Colon (tissue), 2 donors: ENCODE results near the gene PRSS1.
"Not testable (repeated sequence)": the region's sequence is repeated elsewhere in the genome, so short reads cannot be mapped to it uniquely, and the experiment has no call there.

ENCODE experiments used
- FAIRE-seq: peaks from 2 replicates; lab custom pipeline; 2012; peaks lifted over from hg19 to GRCh38; lab: Jason Lieb, UNC
- donor health status: control.
- donor health status: control.

PRSS1 gene

GRCh38 chr7:142749218-142749993, at the start of gene PRSS1:
PRSS1 (plus strand) TSS chr7:142749472; CDS start chr7:142749485, 13 bp downstream.
- no peak for FAIRE-seq

GRCh38 chr7:142700935-142701334, 48.3 kb upstream of the PRSS1 start:
- not testable (repeated sequence) for FAIRE-seq

GRCh38 chr7:142703655-142704305, 45.5 kb upstream of the PRSS1 start:
- no peak for FAIRE-seq

- not testable (repeated sequence) for FAIRE-seq
These were observed 40.5 kb upstream of the PRSS1 start for GRCh38 chr7:142708726-142709125.

GRCh38 chr7:142709921-142710320, 39.4 kb upstream of the PRSS1 start:
- FAIRE-seq, result no peak

- no peak for FAIRE-seq
These were observed 38.1 kb upstream of the PRSS1 start for GRCh38 chr7:142711196-142711595.

GRCh38 chr7:142711746-142712616, 37.3 kb upstream of the PRSS1 start:
- no peak for FAIRE-seq

- no peak for FAIRE-seq
These were observed 36.7 kb upstream of the PRSS1 start for GRCh38 chr7:142712617-142712957.

- FAIRE-seq, result no peak
These were observed 34.9 kb upstream of the PRSS1 start for GRCh38 chr7:142714375-142714774.

GRCh38 chr7:142716596-142716995, 32.7 kb upstream of the PRSS1 start:
- no peak for FAIRE-seq

- no peak for FAIRE-seq
These were observed 31.8 kb upstream of the PRSS1 start for GRCh38 chr7:142717453-142717852.

- FAIRE-seq, result no peak
These were observed 31.0 kb upstream of the PRSS1 start for GRCh38 chr7:142718313-142718712.

- no peak for FAIRE-seq
These were observed 29.0 kb upstream of the PRSS1 start for GRCh38 chr7:142720172-142720773.

GRCh38 chr7:142720986-142721385, 28.3 kb upstream of the PRSS1 start:
- FAIRE-seq, result no peak

GRCh38 chr7:142722248-142722794, 27.0 kb upstream of the PRSS1 start:
- FAIRE-seq, result no peak

- no peak for FAIRE-seq
These were observed 16.0 kb upstream of the PRSS1 start for GRCh38 chr7:142733271-142733670.

- no peak for FAIRE-seq
These were observed 9.3 kb upstream of the PRSS1 start for GRCh38 chr7:142739923-142740492.

GRCh38 chr7:142740786-142741185, 8.5 kb upstream of the PRSS1 start:
- no peak for FAIRE-seq

- FAIRE-seq, result not testable (repeated sequence)
These were observed 7.3 kb upstream of the PRSS1 start for GRCh38 chr7:142741932-142742331.

GRCh38 chr7:142745091-142745635, 4.1 kb upstream of the PRSS1 start:
- FAIRE-seq, result no peak

GRCh38 chr7:142745745-142746144, 3.5 kb upstream of the PRSS1 start:
- FAIRE-seq, result no peak
